Ishikawa (cell line): Measurements from ENCODE around the gene RPS21.

ENCODE experiments used
- CEBPB ChIP-seq: IDR thresholded peaks from 2 replicates; pipeline ENCODE4 v1.6.1; 2012
- CREB1 ChIP-seq: IDR thresholded peaks from 2 replicates; pipeline ENCODE4 v1.6.1; 2012; ENCODE audit warnings: low read depth
- EGR1 ChIP-seq: IDR thresholded peaks from 2 replicates; pipeline ENCODE4 v1.6.1; 2012
- EP300 ChIP-seq: IDR thresholded peaks from 2 replicates; pipeline ENCODE4 v1.6.1; 2012; ENCODE audit warnings: borderline replicate concordance
- FOXM1 ChIP-seq: IDR thresholded peaks from 2 replicates; pipeline ENCODE4 v1.6.1; 2012; ENCODE audit warnings: low read depth, borderline replicate concordance
- MAX ChIP-seq: IDR thresholded peaks from 2 replicates; pipeline ENCODE4 v1.6.1; 2012
- NFIC ChIP-seq: IDR thresholded peaks from 2 replicates; pipeline ENCODE4 v1.6.1; 2012
- RAD21 ChIP-seq: IDR thresholded peaks from 2 replicates; pipeline ENCODE4 v1.6.1; 2012; ENCODE audit warnings: low read depth
- REST ChIP-seq: IDR thresholded peaks from 2 replicates; pipeline ENCODE4 v1.6.1; 2012; ENCODE audit warnings: low read depth, mild to moderate bottlenecking
- TAF1 ChIP-seq: IDR thresholded peaks from 2 replicates; pipeline ENCODE4 v1.6.1; 2012; ENCODE audit warnings: low read depth, mild to moderate bottlenecking
- TCF12 ChIP-seq: IDR thresholded peaks from 2 replicates; pipeline ENCODE4 v1.6.1; 2012; ENCODE audit warnings: low read depth
- TEAD4 ChIP-seq: IDR thresholded peaks from 2 replicates; pipeline ENCODE4 v1.6.1; 2012
- USF1 ChIP-seq: IDR thresholded peaks from 2 replicates; pipeline ENCODE4 v1.6.1; 2012
- YY1 ChIP-seq: IDR thresholded peaks from 2 replicates; pipeline ENCODE4 v1.6.1; 2012; ENCODE audit warnings: low read depth
- ZBTB7A ChIP-seq: IDR thresholded peaks from 2 replicates; pipeline ENCODE4 v1.6.1; 2012; ENCODE audit warnings: low read depth

RPS21 gene

GRCh38 chr20:62415354-62416111, 28.6 kb downstream of the RPS21 start:
- TF ChIP-seq MAX (no peak), TCF12 (no peak), TAF1 (no peak), FOXM1 (no peak), REST (no peak), EP300 (no peak)

- no peak for TF ChIP-seq NFIC
- TF ChIP-seq ZBTB7A: no peak
- TF ChIP-seq EGR1: no peak
- TF ChIP-seq YY1: no peak
- no peak for TF ChIP-seq TEAD4
- no peak for TF ChIP-seq EP300
- no peak for TF ChIP-seq USF1
- no peak for TF ChIP-seq MAX
- no peak for TF ChIP-seq REST
- no peak for TF ChIP-seq CREB1
- TF ChIP-seq RAD21: no peak
- TF ChIP-seq FOXM1: no peak
- no peak for TF ChIP-seq TAF1
- TF ChIP-seq CEBPB: no peak
- no peak for TF ChIP-seq TCF12
Observed at GRCh38 chr20:62416651-62417637, 30.0 kb downstream of the RPS21 start.

- TF ChIP-seq ZBTB7A (no peak), YY1 (no peak), FOXM1 (no peak), REST (no peak), CREB1 (no peak), TEAD4 (no peak), CEBPB (no peak), USF1 (no peak), TCF12 (no peak), EP300 (no peak), TAF1 (no peak), RAD21 (no peak), EGR1 (no peak), NFIC (no peak), MAX (no peak)
Observed at GRCh38 chr20:62417981-62418708, 31.2 kb downstream of the RPS21 start.
